WTC11 (cell line): Measurements from ENCODE around the gene RANBP9.

Source experiments
- CREM ChIP-seq: sonication (generic); formaldehyde crosslinking; IDR thresholded peaks from 2 replicates; pipeline ENCODE4 v1.8.1; 2022; ENCODE audit warnings: mild to moderate bottlenecking, missing genetic modification reagents, moderate library complexity
- NFATC4 ChIP-seq: fragments of 250-450 bp; sonication (Bioruptor Pico); IDR thresholded peaks from 2 replicates; pipeline ENCODE4 v1.9.0; 2021; ENCODE audit warnings: mild to moderate bottlenecking
- PRDM15 ChIP-seq: sonication (generic); formaldehyde crosslinking; IDR thresholded peaks from 2 replicates; pipeline ENCODE4 v1.8.0; 2022; ENCODE audit warnings: missing genetic modification reagents
- PREB ChIP-seq: sonication (generic); formaldehyde crosslinking; IDR thresholded peaks from 2 replicates; pipeline ENCODE4 v1.8.1; 2022; ENCODE audit warnings: mild to moderate bottlenecking, missing genetic modification reagents, moderate library complexity, borderline replicate concordance
- SP1 ChIP-seq: sonication (generic); formaldehyde crosslinking; conservative IDR thresholded peaks from 2 replicates; pipeline ENCODE4 v1.8.1; 2022; ENCODE audit warnings: missing genetic modification reagents
- TF ChIP-seq, protein P1 (sequence below): fragments of 200-600 bp; IDR thresholded peaks from 2 replicates; pipeline ENCODE4 v1.8.0; 2022; ENCODE audit warnings: antibody characterized with exemption
- TF ChIP-seq, protein P2 (sequence below): sonication (generic); formaldehyde crosslinking; IDR thresholded peaks from 2 replicates; pipeline ENCODE4 v1.8.0; 2022; ENCODE audit warnings: mild to moderate bottlenecking, missing genetic modification reagents

DNA sequence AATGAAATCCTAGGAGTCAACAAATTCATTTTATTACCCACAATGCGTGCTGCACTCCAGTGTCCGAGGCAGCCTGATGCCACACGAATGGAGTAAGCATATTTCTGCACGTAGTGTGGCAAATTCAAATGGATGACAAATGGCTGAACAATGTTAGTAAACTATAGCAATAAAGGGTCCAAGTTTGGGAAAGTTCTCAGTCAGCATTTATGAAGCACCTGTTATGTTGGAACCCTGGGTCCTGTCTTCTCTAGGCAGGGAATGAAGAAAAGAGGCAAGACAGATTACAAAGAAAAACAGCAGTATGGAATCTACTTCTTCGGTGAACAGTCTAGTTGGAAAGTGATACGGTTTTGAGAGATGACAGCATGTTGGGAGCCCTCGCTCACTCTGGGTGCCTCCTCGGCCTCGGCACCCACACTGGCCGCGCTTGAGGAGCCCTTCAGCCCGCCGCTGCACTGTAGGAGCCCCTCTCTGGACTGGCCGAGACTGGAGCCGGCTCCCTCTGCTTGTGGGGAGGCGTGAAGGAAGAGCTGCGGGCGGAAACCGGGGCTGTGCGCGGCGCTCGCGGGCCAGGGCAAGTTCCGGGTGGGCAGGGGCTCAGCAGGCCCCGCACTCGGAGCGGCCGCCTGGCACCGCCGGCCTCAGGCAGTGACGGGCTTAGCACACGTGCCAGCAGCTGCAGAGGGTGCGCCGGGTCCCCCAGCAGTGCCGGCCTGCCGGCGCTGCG, 4.8 kb upstream of the RANBP9 start:
- TF ChIP-seq, protein P1, sequence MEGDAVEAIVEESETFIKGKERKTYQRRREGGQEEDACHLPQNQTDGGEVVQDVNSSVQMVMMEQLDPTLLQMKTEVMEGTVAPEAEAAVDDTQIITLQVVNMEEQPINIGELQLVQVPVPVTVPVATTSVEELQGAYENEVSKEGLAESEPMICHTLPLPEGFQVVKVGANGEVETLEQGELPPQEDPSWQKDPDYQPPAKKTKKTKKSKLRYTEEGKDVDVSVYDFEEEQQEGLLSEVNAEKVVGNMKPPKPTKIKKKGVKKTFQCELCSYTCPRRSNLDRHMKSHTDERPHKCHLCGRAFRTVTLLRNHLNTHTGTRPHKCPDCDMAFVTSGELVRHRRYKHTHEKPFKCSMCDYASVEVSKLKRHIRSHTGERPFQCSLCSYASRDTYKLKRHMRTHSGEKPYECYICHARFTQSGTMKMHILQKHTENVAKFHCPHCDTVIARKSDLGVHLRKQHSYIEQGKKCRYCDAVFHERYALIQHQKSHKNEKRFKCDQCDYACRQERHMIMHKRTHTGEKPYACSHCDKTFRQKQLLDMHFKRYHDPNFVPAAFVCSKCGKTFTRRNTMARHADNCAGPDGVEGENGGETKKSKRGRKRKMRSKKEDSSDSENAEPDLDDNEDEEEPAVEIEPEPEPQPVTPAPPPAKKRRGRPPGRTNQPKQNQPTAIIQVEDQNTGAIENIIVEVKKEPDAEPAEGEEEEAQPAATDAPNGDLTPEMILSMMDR, result no peak
- TF ChIP-seq PREB (no peak), NFATC4 (CRISPR knock-in tag) (no peak), CREM (no peak), PRDM15 (CRISPR knock-in tag) (no peak), SP1 (CRISPR knock-in tag) (no peak)
- TF ChIP-seq, protein P2, sequence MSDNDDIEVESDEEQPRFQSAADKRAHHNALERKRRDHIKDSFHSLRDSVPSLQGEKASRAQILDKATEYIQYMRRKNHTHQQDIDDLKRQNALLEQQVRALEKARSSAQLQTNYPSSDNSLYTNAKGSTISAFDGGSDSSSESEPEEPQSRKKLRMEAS, result no peak
